ENCODE results near the gene PRSS1.

PRSS1 gene

DNA sequence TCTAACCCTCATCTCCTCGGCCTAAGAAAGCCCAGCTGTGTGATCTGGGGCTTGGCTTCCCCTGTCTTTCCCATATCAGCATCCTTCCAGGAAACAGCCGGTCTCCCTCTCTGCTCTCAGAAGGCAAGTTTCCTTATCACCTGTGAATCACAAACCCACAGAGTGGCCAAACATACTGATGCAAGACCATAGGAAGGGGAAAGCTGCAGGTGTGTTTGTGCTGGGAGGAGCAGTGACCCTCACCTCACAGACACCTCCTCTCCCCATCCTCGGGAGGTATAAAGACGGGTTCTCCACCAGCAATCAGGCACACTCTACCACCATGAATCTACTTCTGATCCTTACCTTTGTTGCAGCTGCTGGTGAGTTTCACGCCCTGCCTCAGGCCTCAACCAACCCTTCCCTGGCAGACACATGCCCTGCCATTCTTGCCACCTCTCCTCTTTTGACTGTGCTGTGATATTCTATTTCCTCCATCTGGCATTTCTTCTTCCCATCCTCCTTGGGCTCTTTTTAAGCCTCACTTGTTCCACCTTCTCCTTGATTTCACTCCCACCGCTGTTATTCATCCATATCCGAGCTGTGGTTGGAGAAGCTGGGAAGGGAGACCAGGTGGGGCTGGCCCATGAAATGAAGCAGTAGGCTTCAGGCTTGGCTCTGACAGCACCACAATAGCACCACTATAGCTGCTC is 21.5 kb downstream of the PRSS1 start, which contains the start of gene PRSS2:
PRSS2 (plus strand) TSS at position 310 of the 692 bp plus-strand sequence; CDS start at position 323, 13 bp downstream.
- DNase-seq: no peak

DNA sequence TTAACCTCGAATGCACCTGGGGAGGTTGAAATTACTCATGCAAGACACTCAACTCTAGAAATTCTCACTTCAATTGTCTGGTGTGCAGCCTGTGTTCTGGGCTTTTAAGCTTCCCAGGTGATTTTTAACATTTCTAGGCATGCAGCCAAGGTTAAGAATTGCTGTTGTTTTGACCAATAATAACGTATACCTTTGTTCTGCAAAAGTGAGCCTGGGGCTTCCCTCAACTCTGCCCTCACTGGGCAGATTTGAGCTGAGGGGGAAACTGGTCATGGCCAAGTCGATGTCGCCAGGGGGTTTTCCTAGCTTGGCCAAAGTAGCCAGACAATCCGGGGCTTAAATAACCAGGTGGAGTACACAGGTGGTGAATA is 22.1 kb downstream of the PRSS1 start:
- Histone ChIP-seq H3K9ac (ENCODE audit: low read depth, low read length) (no peak overlapping the region), H3K79me2 (ENCODE audit: insufficient read depth, low read length) (no peaks in the 10 kb centered on the region), H4K20me1 (ENCODE audit: insufficient read depth, low read length) (no peaks in the 10 kb centered on the region), H2AFZ (ENCODE audit: low read depth, low read length) (no peak overlapping the region), H3K4me1 (ENCODE audit: insufficient read depth, low read length) (no peaks in the 10 kb centered on the region), H3K9me3 (ENCODE audit: insufficient read depth, low read length, severe bottlenecking) (no peaks in the 10 kb centered on the region), H3K4me3 (ENCODE audit: low read depth in 1 of 2, low read length in 2 of 2) (no peak overlapping the region), H3K27me3 (ENCODE audit: insufficient read depth, low read length, poor library complexity) (no peaks in the 10 kb centered on the region), H3K4me2 (ENCODE audit: insufficient read depth, low read length) (no peak overlapping the region), H3K36me3 (ENCODE audit: insufficient read depth, low read length) (no peaks in the 10 kb centered on the region), H3K27ac (ENCODE audit: low read length) (no peak overlapping the region)
- TF ChIP-seq, protein P1, sequence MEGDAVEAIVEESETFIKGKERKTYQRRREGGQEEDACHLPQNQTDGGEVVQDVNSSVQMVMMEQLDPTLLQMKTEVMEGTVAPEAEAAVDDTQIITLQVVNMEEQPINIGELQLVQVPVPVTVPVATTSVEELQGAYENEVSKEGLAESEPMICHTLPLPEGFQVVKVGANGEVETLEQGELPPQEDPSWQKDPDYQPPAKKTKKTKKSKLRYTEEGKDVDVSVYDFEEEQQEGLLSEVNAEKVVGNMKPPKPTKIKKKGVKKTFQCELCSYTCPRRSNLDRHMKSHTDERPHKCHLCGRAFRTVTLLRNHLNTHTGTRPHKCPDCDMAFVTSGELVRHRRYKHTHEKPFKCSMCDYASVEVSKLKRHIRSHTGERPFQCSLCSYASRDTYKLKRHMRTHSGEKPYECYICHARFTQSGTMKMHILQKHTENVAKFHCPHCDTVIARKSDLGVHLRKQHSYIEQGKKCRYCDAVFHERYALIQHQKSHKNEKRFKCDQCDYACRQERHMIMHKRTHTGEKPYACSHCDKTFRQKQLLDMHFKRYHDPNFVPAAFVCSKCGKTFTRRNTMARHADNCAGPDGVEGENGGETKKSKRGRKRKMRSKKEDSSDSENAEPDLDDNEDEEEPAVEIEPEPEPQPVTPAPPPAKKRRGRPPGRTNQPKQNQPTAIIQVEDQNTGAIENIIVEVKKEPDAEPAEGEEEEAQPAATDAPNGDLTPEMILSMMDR (IDR thresholded peaks at IDR 0.05; ENCODE audit: borderline replicate concordance, extremely low read depth, low read length, poor library complexity, severe bottlenecking): no peak
- no peak for TF ChIP-seq EZH2 (IDR thresholded peaks at IDR 0.05; ENCODE audit: borderline replicate concordance, low read depth, low read length, severe bottlenecking)
- DNase-seq (no peak), ATAC-seq (ENCODE audit: insufficient read depth, low read depth) (no peak)

More for the DNA sequence above, 21.5 kb downstream of the PRSS1 start, which contains the start of gene PRSS2:
- no peak within 1 kb of the TSS for H3K27ac ChIP-seq (ENCODE audit: low read length)
- no peak within 1 kb of the TSS for H3K4me3 ChIP-seq (ENCODE audit: low read depth in 1 of 2, low read length in 2 of 2)
- H4K20me1 ChIP-seq (ENCODE audit: insufficient read depth, low read length): no peaks in the 10 kb centered on the region
- H3K27me3 ChIP-seq (ENCODE audit: insufficient read depth, low read length, poor library complexity): no peaks in the 10 kb centered on the region
- H2AFZ ChIP-seq (ENCODE audit: low read depth, low read length): no peak within 1 kb of the TSS
- no peak within 1 kb of the TSS for H3K9ac ChIP-seq (ENCODE audit: low read depth, low read length)
- H3K9me3 ChIP-seq (ENCODE audit: insufficient read depth, low read length, severe bottlenecking): no peaks in the 10 kb centered on the region
- no peaks in the 10 kb centered on the region for H3K4me1 ChIP-seq (ENCODE audit: insufficient read depth, low read length)
- TF ChIP-seq EZH2 (IDR thresholded peaks at IDR 0.05; ENCODE audit: borderline replicate concordance, low read depth, low read length, severe bottlenecking): no peak
- TF ChIP-seq, protein P1 (IDR thresholded peaks at IDR 0.05; ENCODE audit: borderline replicate concordance, extremely low read depth, low read length, poor library complexity, severe bottlenecking): no peak
- no peak for ATAC-seq (ENCODE audit: insufficient read depth, low read depth)
- no peak within 1 kb of the TSS for H3K4me2 ChIP-seq (ENCODE audit: insufficient read depth, low read length)
- no peaks in the 10 kb centered on the region for H3K79me2 ChIP-seq (ENCODE audit: insufficient read depth, low read length)
- no peaks in the 10 kb centered on the region for H3K36me3 ChIP-seq (ENCODE audit: insufficient read depth, low read length)

DNA sequence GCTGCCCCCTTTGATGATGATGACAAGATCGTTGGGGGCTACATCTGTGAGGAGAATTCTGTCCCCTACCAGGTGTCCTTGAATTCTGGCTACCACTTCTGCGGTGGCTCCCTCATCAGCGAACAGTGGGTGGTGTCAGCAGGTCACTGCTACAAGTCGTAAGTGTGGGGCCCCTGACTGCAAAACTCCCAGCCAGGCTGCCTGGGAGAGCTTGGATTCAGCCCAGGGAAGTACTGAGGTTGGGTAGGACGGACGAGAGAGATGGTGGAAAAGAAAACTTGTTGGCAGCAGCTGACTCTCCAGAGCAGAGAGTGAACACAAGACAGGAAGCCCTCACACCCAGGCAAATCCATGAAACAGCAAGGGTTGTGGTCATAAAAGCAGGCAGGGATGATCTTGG is 22.8 kb downstream of the PRSS1 start:
- H2AFZ ChIP-seq (ENCODE audit: low read depth, low read length): no peak overlapping the region
- H3K79me2 ChIP-seq (ENCODE audit: insufficient read depth, low read length): no peaks in the 10 kb centered on the region
- no peak for DNase-seq
- H3K27ac ChIP-seq (ENCODE audit: low read length): no peak overlapping the region
- ATAC-seq (ENCODE audit: insufficient read depth, low read depth): no peak
- no peaks in the 10 kb centered on the region for H3K4me1 ChIP-seq (ENCODE audit: insufficient read depth, low read length)
- H3K36me3 ChIP-seq (ENCODE audit: insufficient read depth, low read length): no peaks in the 10 kb centered on the region
- no peak overlapping the region for H3K4me2 ChIP-seq (ENCODE audit: insufficient read depth, low read length)
- H3K4me3 ChIP-seq (ENCODE audit: low read depth in 1 of 2, low read length in 2 of 2): no peak overlapping the region
- no peaks in the 10 kb centered on the region for H4K20me1 ChIP-seq (ENCODE audit: insufficient read depth, low read length)
- no peak for TF ChIP-seq EZH2 (IDR thresholded peaks at IDR 0.05; ENCODE audit: borderline replicate concordance, low read depth, low read length, severe bottlenecking)
- TF ChIP-seq, protein P1 (IDR thresholded peaks at IDR 0.05; ENCODE audit: borderline replicate concordance, extremely low read depth, low read length, poor library complexity, severe bottlenecking): no peak
- H3K9me3 ChIP-seq (ENCODE audit: insufficient read depth, low read length, severe bottlenecking): no peaks in the 10 kb centered on the region
- H3K9ac ChIP-seq (ENCODE audit: low read depth, low read length): no peak overlapping the region
- no peaks in the 10 kb centered on the region for H3K27me3 ChIP-seq (ENCODE audit: insufficient read depth, low read length, poor library complexity)
